ENCODE data around the gene RMP24.

RMP24 gene

GRCh38 chr18:35923939-35924684 is 48.4 kb upstream of the RMP24 start:
- ChIA-PET POLR2A (ENCODE audit: unreplicated experiment) (no interaction called here), CTCF (no interaction called here)
- Histone ChIP-seq H3K4me1 (ENCODE audit: control insufficient read depth, insufficient read depth, low read length) (no peaks in the 10 kb centered on the region), H3K4me3 (ENCODE audit: insufficient read depth, low read depth, low read length) (no peak overlapping the region), H3K4me2 (ENCODE audit: low read depth, low read length) (no peak overlapping the region), H2BK120ac (ENCODE audit: low read depth, low read length) (no peak overlapping the region), H3K9ac (ENCODE audit: low read depth, low read length) (no peak overlapping the region), H3K79me1 (ENCODE audit: low read depth in 1 of 2, low read length in 2 of 2) (no peaks in the 10 kb centered on the region), H3K9me3 (ENCODE audit: control insufficient read depth, insufficient read depth, low read length) (no peaks in the 10 kb centered on the region), H3K9me1 (ENCODE audit: insufficient read depth, low read length) (no peaks in the 10 kb centered on the region), H3K4ac (ENCODE audit: low read depth, low read length) (no peak overlapping the region), H3K36me3 (ENCODE audit: control insufficient read depth, insufficient read depth, low read length) (no peaks in the 10 kb centered on the region), H3K27ac (ENCODE audit: insufficient read depth, low read length) (no peak overlapping the region), H3K14ac (replicated peaks; ENCODE audit: low read depth, low read length) (no peak overlapping the region), H4K8ac (ENCODE audit: low read depth in 2 of 2, low read length in 2 of 2) (no peak overlapping the region), H2AK9ac (replicated peaks; ENCODE audit: low read depth, low read length, poor library complexity) (no peak overlapping the region), H2BK20ac (ENCODE audit: low read depth, low read length) (no peak overlapping the region), H4K20me1 (ENCODE audit: insufficient read depth, low read length) (no peaks in the 10 kb centered on the region), H2BK15ac (ENCODE audit: low read depth, low read length) (no peak overlapping the region), H3K23ac (ENCODE audit: low read depth, low read length) (no peak overlapping the region), H2AK5ac (ENCODE audit: low read depth, low read length) (no peak overlapping the region), H4K91ac (ENCODE audit: insufficient read depth, low read depth, low read length) (no peak overlapping the region), H4K5ac (ENCODE audit: low read depth, low read length) (no peak overlapping the region), H3K18ac (ENCODE audit: low read depth, low read length) (no peak overlapping the region), H3K56ac (ENCODE audit: extremely low read depth, insufficient read depth, low read length) (no peak overlapping the region), H3K27me3 (ENCODE audit: control insufficient read depth, insufficient read depth, low read length) (peaks cover 20% of the 10 kb centered on the region), H2BK5ac (ENCODE audit: low read depth, low read length, poor library complexity, severe bottlenecking) (no peak overlapping the region), H2AFZ (replicated peaks; ENCODE audit: low read length, poor library complexity) (no peak overlapping the region)
- BruUV-seq (replicated peaks) = no TSS peak
- WGBS, 2 experiments (ENCODE audit: extremely low coverage in 2 of 2, insufficient read length in 1 of 2) = no CpG with 5 or more reads among the region's 4 CpGs
- intact Hi-C loops (cut with micrococcal nuclease) = no loop called here
- in situ Hi-C loops (cut with MboI; ENCODE audit: low sequenced_read_pairs) = no loop called here
- ATAC-seq (ENCODE audit: low read depth) (no peak), DNase-seq (no peak)
- TF ChIP-seq CEBPB (IDR thresholded peaks at IDR 0.05; ENCODE audit: low read depth, low read length) (no peak), SMC3 (IDR thresholded peaks at IDR 0.05; ENCODE audit: low read depth, low read length) (no peak), BHLHE40 (IDR thresholded peaks at IDR 0.05; ENCODE audit: low read depth, low read length) (no peak), RCOR1 (IDR thresholded peaks at IDR 0.05; ENCODE audit: insufficient replicate concordance, low read length) (no peak)
- dilution Hi-C loops (cut with HindIII; ENCODE audit: low sequenced_read_pairs, unreplicated experiment) = no loop called here

All from IMR-90 (cell line).